Panc1 (cell line): Measurements from ENCODE around the gene SPATA32. TPM values are rescaled to one million over a fixed set of nuclear protein-coding genes. Genes with fewer than 3 reads are reported as not detected.

ENCODE experiments used
- ATAC-seq: fragments of 200-7000 bp; cut with Tn5 transposase; 2 replicates; pipeline ENCODE4 v1.9.1; 2020; ENCODE audit warnings: mild to moderate bottlenecking, moderate library complexity
- BruUV-seq: library from RNA; stranded (reverse); fragments of 400-500 nt; replicated peaks from 2 replicates; lab custom pipeline; 2021; lab: Mats Ljungman, UMichigan
- CTCF ChIA-PET: fragments of 300-600 bp; sonication (Branson Sonifier 250); formaldehyde crosslinking; loops from one replicate; lab custom pipeline; 2022; ENCODE audit warnings: antibody characterized with exemption; lab: Charles Lee
- POLR2A ChIA-PET: fragments of 300-600 bp; sonication (Branson Sonifier 250); formaldehyde crosslinking; loops from one replicate; lab custom pipeline; 2022; ENCODE audit warnings: antibody characterized with exemption; lab: Charles Lee
- DNase-seq: peaks from one replicate; pipeline ENCODE4 v3.0.0-alpha.2; 2010; ENCODE audit warnings: low read depth, low spot score
- H3K27ac ChIP-seq: 2 replicates; pipeline ENCODE4 v1.5.1; 2011; ENCODE audit warnings: mild to moderate bottlenecking, low read length, inconsistent platforms
- H3K27me3 ChIP-seq: fragments of 200-500 bp; sonication (Bioruptor generic); 2 replicates; pipeline ENCODE4 v1.6.0; 2014; ENCODE audit warnings: low read length, inconsistent platforms; ENCODE audit not compliant: control insufficient read depth, insufficient read depth
- H3K36me3 ChIP-seq: fragments of 200-500 bp; sonication (Bioruptor generic); 2 replicates; pipeline ENCODE4 v1.5.1; 2014; ENCODE audit warnings: inconsistent platforms, mild to moderate bottlenecking, low read length, moderate library complexity; ENCODE audit not compliant: control insufficient read depth, insufficient read depth
- H3K4me1 ChIP-seq: 2 replicates; pipeline ENCODE4 v1.5.1; 2011; ENCODE audit warnings: inconsistent platforms, mild to moderate bottlenecking, low read length, moderate library complexity; ENCODE audit not compliant: control insufficient read depth, insufficient read depth
- H3K4me3 ChIP-seq, 2 experiments: 2 replicates each; pipeline ENCODE4 v1.5.1; 2011 to 2012; ENCODE audit warnings: low read depth in 2 of 2, low read length in 2 of 2, mild to moderate bottlenecking in 2 of 2, inconsistent platforms in 1 of 2, moderate library complexity in 1 of 2
- H3K9me3 ChIP-seq: fragments of 200-500 bp; sonication (Bioruptor generic); 2 replicates; pipeline ENCODE4 v1.5.1; 2014; ENCODE audit warnings: low read depth, mild to moderate bottlenecking, inconsistent platforms, low read length, moderate library complexity; ENCODE audit not compliant: control insufficient read depth, insufficient read depth
- CTCF ChIP-seq: fragments of 450-650 bp; IDR thresholded peaks from 2 replicates; pipeline ENCODE4 v1.5.1; 2017; ENCODE audit warnings: mild to moderate bottlenecking
- POLR2AphosphoS5 ChIP-seq: IDR thresholded peaks from 2 replicates; pipeline ENCODE4 v1.6.1; 2012; ENCODE audit warnings: mild to moderate bottlenecking, low read depth, low read length, moderate library complexity
- REST ChIP-seq, 2 experiments: IDR thresholded peaks; 2 replicates each; pipeline ENCODE4 v1.6.1; 2011 to 2012; ENCODE audit warnings: low read depth in 2 of 2, control low read depth in 1 of 2, low read length in 1 of 2, mild to moderate bottlenecking in 1 of 2, moderate library complexity in 1 of 2; ENCODE audit not compliant: insufficient read depth in 1 of 2
- SIN3A ChIP-seq: IDR thresholded peaks from 2 replicates; pipeline ENCODE4 v1.6.1; 2012; ENCODE audit warnings: low read depth, mild to moderate bottlenecking, low read length, moderate library complexity, borderline replicate concordance; ENCODE audit not compliant: insufficient read depth
- TCF7L2 ChIP-seq: IDR thresholded peaks from 2 replicates; pipeline ENCODE4 v1.6.1; 2011; ENCODE audit warnings: mild to moderate bottlenecking, low read depth, low read length, inconsistent platforms
- in situ Hi-C: cut with HindIII; loops from 2 replicates; pipeline ENCODE4 v1.10.0; 2016; ENCODE audit warnings: low sequenced_read_pairs, low pct_unique_long_range_greater_than_20kb
- intact Hi-C: fragments of 100-400 bp; cut with micrococcal nuclease; formaldehyde crosslinking; loops from one replicate; pipeline ENCODE4 v1.10.0; 2022; ENCODE audit not compliant: unreplicated experiment
- total RNA-seq: library from RNA; stranded (reverse); gene quantifications from one replicate; pipeline ENCODE4 v1.2.1, GENCODE V29; 2021; ENCODE audit not compliant: unreplicated experiment

SPATA32 gene
- total RNA-seq, 1 experiment from 2014 or later: 0.26 TPM

- no peak for TF ChIP-seq TCF7L2
- no peak for TF ChIP-seq POLR2AphosphoS5
- TF ChIP-seq CTCF: no peak
- TF ChIP-seq REST (IDR thresholded peaks at IDR 0.05; ENCODE audit: insufficient read depth in 1 of 2, low read depth in 2 of 2, low read length in 1 of 2): no peak
- no peak for TF ChIP-seq SIN3A
- ChIA-PET POLR2A (interaction anchor here (0.5 kb wide), 1 partner anchor 131 kb away, joined by 3 read pairs; no protein-coding TSS in a partner anchor), CTCF (no interaction called here)
- DNase-seq: no peak
- Histone ChIP-seq H3K9me3 (no peaks in the 10 kb centered on the region), H3K27me3 (no peaks in the 10 kb centered on the region), H3K4me3 (peak overlapping the region in 1 of 2 experiments; percentile 18; a peak in 1 of 4 replicates), H3K36me3 (no peaks in the 10 kb centered on the region), H3K4me1 (no peaks in the 10 kb centered on the region), H3K27ac (no peak overlapping the region)
- intact Hi-C loops: no loop called here
- in situ Hi-C loops: no loop called here
- BruUV-seq: no TSS peak
- no peak for ATAC-seq
These were observed 21.0 kb downstream of the SPATA32 start for GRCh38 chr17:45240905-45241327.

- DNase-seq (no peak), ATAC-seq (no peak)
- no peaks in the 10 kb centered on the region for H3K27me3 ChIP-seq
- in situ Hi-C loops (no loop called here), intact Hi-C loops (no loop called here)
- H3K27ac ChIP-seq: no peak overlapping the region
- CTCF ChIA-PET: no interaction called here
- BruUV-seq: no TSS peak
- no peaks in the 10 kb centered on the region for H3K36me3 ChIP-seq
- H3K4me3 ChIP-seq: no peak overlapping the region
- POLR2A ChIA-PET: no interaction called here
- H3K9me3 ChIP-seq: no peaks in the 10 kb centered on the region
- no peaks in the 10 kb centered on the region for H3K4me1 ChIP-seq
- no peak for TF ChIP-seq CTCF
- TF ChIP-seq SIN3A: no peak
- no peak for TF ChIP-seq TCF7L2
- no peak for TF ChIP-seq REST (IDR thresholded peaks at IDR 0.05; ENCODE audit: insufficient read depth in 1 of 2, low read depth in 2 of 2, low read length in 1 of 2)
- no peak for TF ChIP-seq POLR2AphosphoS5
These were observed 23.6 kb downstream of the SPATA32 start for GRCh38 chr17:45238155-45238774.
